GM12891 (cell line): ENCODE measurements around the gene NABP2.

Source experiments
- DNase-seq: peaks from one replicate; pipeline ENCODE4 v3.0.0; 2011; ENCODE audit warnings: low spot score; ENCODE audit not compliant: insufficient read length
- FAIRE-seq: peaks from 2 replicates; lab custom pipeline; 2011; peaks lifted over from hg19 to GRCh38; lab: Jason Lieb, UNC
- PAX5 ChIP-seq: IDR thresholded peaks from 2 replicates; pipeline ENCODE4 v1.6.1; 2011; ENCODE audit warnings: low read length, moderate library complexity, mild to moderate bottlenecking; ENCODE audit not compliant: insufficient read depth, severe bottlenecking
- POLR2A ChIP-seq: IDR thresholded peaks from 2 replicates; pipeline ENCODE4 v1.6.1; 2011; ENCODE audit warnings: low read depth, low read length, control low read depth
- POLR2AphosphoS5 ChIP-seq: IDR thresholded peaks from 2 replicates; pipeline ENCODE4 v1.6.1; 2011; ENCODE audit warnings: low read depth, low read length, control low read depth
- POU2F2 ChIP-seq: IDR thresholded peaks from 2 replicates; pipeline ENCODE4 v1.6.1; 2011; ENCODE audit warnings: low read depth, mild to moderate bottlenecking, control low read depth, low read length, moderate library complexity
- SPI1 ChIP-seq: IDR thresholded peaks from 2 replicates; pipeline ENCODE4 v1.6.1; 2011; ENCODE audit warnings: low read depth, low read length, control low read depth
- TAF1 ChIP-seq: IDR thresholded peaks from 2 replicates; pipeline ENCODE4 v1.6.1; 2011; ENCODE audit warnings: low read depth, low read length, control low read depth

The NABP2 gene

DNA sequence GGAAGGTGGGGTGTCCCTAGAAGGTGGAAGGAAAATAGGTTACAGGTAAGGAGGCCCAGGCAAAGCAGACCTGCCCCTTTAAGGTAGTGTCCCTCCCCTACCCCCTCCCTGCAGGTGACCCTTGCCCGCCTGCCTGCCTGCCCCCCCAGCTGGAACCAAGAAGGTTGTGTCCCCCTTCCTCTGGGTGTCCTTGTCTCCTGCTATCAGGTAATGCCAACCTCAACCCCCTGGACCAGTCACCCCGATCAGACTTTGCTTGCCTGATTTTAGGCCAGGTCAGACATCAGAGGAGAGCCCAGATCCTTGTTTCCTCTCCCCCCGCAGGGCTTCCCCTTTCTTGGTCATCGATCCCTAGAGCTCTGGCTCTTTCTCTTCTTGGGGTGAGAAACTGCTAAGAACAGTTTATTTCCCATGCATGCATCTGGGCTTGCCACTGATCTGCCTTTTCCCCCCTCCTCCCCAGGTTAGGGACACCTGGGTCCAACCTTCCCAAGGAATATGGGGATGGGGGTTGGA is 5.8 kb downstream of the NABP2 start, which contains the start of gene SLC39A5:
Gene SLC39A5, plus strand, starts transcription at position 136 of the 516 bp plus-strand sequence. CDS start 1,224 bp downstream, outside the sequence.
- FAIRE-seq, result no peak
- DNase-seq, result no peak
- TF ChIP-seq POU2F2, result no peak
- no peak for TF ChIP-seq TAF1
- TF ChIP-seq PAX5, result no peak
- no peak for TF ChIP-seq POLR2A
- no peak for TF ChIP-seq SPI1
- TF ChIP-seq POLR2AphosphoS5, result no peak

DNA sequence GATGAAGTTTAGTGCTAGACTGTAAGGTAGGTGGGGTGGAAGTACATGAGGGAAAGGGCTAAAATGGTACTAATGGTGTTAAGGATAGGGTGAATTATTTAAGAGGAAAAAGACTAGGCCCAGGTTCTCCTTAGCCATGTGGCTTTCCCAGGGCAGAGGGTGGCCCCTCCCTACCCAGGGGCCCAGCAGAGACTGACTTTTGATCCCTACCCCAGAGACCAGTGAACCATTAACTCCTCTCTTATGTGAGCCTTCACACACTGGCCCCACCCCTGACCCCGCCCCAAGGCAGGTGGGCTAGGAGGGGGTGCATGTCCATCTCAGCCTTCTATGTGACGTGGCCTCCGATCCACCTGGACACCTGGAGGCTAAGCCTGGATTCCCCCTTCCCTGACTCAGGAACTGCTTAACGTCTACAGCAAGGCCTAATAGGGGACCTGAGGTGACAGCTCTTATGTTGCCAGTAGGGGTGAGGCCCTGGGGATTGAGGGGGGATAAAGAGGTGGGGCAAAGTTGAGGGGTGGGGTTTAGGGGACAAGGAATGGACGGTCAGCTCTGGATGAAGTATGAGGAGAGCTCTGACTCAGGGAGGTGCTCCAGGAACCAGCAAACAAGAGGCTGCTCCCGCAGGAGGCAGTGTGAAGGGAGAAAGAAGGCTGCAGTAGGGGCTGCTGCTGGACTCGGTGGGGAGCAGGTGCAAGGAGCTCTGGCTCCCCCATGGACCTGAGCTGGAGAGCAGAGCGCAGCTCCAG is 6.5 kb downstream of the NABP2 start:
- TF ChIP-seq POU2F2, result no peak
- TF ChIP-seq SPI1, result no peak
- no peak for TF ChIP-seq POLR2AphosphoS5
- no peak for TF ChIP-seq TAF1
- no peak for TF ChIP-seq PAX5
- no peak for TF ChIP-seq POLR2A
- DNase-seq (no peak), FAIRE-seq (no peak)

DNA sequence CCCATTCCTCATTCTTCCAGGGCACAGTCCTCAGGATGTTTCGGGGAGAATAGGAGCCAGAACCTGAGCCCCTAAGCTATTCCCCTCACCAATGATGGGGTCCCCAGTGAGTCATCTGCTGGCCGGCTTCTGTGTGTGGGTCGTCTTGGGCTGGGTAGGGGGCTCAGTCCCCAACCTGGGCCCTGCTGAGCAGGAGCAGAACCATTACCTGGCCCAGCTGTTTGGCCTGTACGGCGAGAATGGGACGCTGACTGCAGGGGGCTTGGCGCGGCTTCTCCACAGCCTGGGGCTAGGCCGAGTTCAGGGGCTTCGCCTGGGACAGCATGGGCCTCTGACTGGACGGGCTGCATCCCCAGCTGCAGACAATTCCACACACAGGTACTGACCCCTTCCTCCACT is 7.0 kb downstream of the NABP2 start:
- DNase-seq (no peak), FAIRE-seq (no peak)
- TF ChIP-seq SPI1 (no peak), POLR2AphosphoS5 (no peak), POLR2A (no peak), POU2F2 (no peak)

DNA sequence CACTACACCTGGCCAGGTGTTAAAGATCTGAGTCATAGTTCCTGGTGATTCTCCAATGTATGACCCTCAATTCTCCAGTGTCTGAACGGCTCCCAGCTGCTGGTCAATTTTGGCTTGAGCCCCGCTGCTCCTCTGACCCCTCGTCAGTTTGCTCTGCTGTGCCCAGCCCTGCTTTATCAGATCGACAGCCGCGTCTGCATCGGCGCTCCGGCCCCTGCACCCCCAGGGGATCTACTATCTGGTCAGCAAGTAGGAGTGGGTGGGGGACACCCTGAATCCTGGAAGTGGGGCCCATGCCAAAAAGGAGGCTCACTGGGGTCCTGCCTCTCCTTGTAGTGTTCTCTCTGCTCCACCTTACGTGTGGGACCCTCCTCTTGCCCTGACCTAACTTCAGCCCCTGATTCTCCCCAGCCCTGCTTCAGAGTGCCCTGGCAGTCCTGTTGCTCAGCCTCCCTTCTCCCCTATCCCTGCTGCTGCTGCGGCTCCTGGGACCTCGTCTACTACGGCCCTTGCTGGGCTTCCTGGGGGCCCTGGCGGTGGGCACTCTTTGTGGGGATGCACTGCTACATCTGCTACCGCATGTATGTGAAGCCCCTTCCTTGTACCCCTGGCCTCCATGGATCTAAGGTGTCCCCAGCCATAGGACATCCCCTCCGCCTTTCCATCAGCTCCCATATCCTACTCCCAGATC is 10.7 kb downstream of the NABP2 start:
- TF ChIP-seq TAF1 (no peak), POLR2AphosphoS5 (no peak), PAX5 (no peak), POU2F2 (no peak), POLR2A (no peak)
- FAIRE-seq (no peak), DNase-seq (no peak)

DNA sequence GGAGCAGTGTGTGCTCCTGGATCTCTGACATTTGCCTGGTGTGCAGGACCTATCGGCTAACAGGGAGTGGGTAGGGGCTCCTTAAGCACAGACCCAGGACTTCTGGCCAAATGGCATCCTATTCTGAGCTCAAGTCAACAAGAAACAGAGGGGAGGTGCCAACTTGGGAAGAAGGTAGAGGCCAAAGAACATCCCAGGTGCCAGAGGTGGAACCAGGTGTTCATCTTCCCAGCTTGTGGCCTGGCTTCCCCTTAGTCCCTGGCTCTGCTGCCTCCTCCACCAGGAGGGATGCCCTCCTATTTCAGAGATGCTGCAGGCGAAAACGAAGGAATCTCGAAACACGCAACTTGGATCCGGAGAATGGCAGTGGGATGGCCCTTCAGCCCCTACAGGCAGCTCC is 11.9 kb downstream of the NABP2 start:
- FAIRE-seq (no peak), DNase-seq (no peak)
- TF ChIP-seq SPI1, result no peak
- no peak for TF ChIP-seq PAX5
- no peak for TF ChIP-seq POLR2AphosphoS5
- TF ChIP-seq POLR2A, result no peak
- TF ChIP-seq TAF1, result no peak
- no peak for TF ChIP-seq POU2F2

DNA sequence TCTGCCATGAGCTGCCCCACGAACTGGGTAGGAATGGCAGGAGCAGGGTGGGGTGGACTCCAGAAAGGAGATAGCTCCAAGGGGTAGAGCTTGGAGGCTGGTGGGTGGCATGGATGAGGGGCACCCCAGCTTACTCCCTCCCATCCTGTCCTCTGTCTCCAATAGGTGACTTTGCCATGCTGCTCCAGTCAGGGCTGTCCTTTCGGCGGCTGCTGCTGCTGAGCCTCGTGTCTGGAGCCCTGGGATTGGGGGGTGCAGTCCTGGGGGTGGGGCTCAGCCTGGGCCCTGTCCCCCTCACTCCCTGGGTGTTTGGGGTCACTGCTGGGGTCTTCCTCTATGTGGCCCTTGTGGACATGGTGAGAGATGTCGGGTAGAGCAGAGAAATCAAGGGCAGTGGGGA is 12.8 kb downstream of the NABP2 start:
- TF ChIP-seq POLR2AphosphoS5, result 0 out of 2 replicates have a peak, but pooled peaks have one; percentile 6
- TF ChIP-seq POLR2A, result no peak
- no peak for DNase-seq
- no peak for FAIRE-seq

DNA sequence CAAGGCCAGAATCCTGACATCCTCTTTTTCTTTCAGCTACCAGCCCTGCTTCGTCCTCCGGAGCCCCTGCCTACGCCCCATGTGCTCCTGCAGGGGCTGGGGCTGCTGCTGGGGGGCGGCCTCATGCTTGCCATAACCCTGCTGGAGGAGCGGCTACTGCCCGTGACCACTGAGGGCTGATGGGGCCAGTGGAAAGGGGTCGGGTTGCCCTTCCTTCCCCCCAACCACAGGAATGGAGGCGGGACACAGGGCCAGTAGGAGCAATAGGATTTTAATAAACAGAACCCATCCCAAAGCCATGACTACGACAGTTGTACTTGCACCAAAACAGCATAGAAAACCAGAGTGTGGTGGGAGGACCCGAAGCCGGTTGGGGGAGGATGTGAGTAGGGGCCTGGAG is 13.4 kb downstream of the NABP2 start:
- TF ChIP-seq POLR2AphosphoS5, result no peak
- TF ChIP-seq POU2F2, result no peak
- TF ChIP-seq PAX5, result no peak
- TF ChIP-seq SPI1, result no peak
- no peak for TF ChIP-seq TAF1
- DNase-seq, result no peak
- FAIRE-seq, result no peak

DNA sequence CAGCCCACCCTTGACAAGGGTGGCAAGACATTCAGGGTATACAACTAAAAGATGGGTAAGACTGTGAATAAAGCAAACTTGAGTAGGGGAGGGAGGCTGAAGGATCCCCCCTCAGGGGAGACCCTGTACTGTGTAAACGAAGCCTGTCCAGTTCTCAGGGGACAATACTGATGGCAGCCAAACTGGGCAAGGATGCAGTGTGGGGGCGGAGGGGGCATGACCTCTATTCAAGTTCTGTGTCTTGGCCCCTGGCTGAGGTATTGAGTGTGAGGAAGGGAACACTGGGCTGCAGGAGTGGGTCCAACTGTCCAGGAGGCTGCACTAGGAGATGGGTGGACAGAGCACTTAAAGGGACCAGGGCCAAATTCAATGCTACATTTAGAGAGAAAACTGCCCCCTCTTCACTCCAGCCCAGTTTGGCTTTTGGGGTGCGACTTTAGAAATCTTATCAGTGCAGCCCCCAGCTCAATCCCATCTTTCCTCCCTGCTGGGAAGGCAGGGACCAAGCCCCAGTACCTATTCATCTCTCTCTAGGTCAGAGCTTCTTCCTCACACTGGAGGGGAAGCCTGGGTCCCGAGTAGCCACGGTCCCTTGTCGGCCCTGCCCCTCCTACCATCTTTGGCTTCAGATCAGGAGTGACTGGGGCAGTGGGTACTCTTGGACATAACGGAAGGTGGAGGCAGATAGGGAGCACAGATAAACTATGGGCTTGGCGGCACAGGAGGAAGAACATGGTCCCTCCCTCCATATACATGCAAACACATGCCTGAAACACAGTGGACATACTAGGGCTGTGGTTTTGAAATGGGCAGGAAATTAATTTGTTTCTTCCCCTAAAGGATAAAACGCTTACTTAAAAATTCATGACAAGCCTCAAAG is 17.5 kb downstream of the NABP2 start:
- FAIRE-seq (no peak), DNase-seq (no peak)
- no peak for TF ChIP-seq PAX5
- no peak for TF ChIP-seq POLR2A
- TF ChIP-seq POU2F2, result no peak
- no peak for TF ChIP-seq POLR2AphosphoS5
- TF ChIP-seq SPI1, result no peak
- TF ChIP-seq TAF1, result no peak

DNA sequence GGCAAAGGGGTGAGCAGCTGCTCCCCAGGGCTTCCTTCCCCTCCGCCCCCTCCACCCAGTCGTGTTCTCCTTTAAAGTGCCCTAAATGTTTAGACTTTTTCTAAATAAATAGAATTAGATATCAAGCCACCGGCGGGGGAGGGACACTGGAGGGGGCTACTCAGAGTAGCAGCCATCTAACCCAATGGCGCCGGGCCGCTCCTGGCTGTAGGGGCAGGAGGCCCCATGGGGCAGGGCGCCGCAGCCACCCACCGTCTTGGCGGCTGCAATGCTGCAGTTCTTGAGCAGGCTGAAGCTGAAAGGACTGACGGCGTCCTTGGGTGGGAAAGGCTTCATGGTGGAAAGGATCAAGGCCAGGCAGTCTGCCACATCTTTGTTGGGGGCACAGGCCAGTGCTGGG is 18.8 kb downstream of the NABP2 start:
- FAIRE-seq (no peak), DNase-seq (no peak)
- no peak for TF ChIP-seq POU2F2
- TF ChIP-seq TAF1, result no peak
- TF ChIP-seq SPI1, result no peak
- no peak for TF ChIP-seq POLR2AphosphoS5
- no peak for TF ChIP-seq PAX5
- no peak for TF ChIP-seq POLR2A

DNA sequence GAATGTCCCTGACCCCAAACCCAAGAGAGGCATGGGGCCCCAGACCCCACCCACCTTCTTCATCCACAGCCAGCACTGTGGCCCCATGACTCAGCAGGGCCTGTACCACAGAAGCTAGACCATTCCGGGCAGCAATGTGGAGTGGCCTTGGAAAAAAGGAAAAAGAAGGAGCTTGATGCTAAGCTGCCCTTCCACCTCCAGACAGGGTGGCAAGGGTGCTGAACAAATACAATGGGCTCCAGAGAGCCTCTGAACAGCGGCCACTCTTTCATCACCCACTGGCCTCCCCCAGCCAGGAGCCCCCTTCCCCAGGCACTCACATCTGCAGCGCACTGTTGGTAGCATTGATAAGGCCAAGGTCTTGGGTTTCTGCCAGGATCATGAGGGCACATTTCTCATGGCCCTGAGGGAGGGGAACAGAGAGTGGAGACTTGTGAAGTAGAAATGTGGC is 19.6 kb downstream of the NABP2 start:
- no peak for FAIRE-seq
- TF ChIP-seq POLR2AphosphoS5, result no peak
- no peak for TF ChIP-seq POLR2A
- no peak for TF ChIP-seq TAF1
- no peak for TF ChIP-seq POU2F2
- DNase-seq, result no peak
